GM21576 (cell line): Measurements from ENCODE around the gene PCTP.

Experiments used
- ATAC-seq: cut with Tn5 transposase; IDR thresholded peaks from one replicate; pipeline ENCODE4 v1.9.1; 2021; ENCODE audit warnings: mild to moderate bottlenecking, moderate library complexity; ENCODE audit not compliant: unreplicated experiment

Gene PCTP

DNA sequence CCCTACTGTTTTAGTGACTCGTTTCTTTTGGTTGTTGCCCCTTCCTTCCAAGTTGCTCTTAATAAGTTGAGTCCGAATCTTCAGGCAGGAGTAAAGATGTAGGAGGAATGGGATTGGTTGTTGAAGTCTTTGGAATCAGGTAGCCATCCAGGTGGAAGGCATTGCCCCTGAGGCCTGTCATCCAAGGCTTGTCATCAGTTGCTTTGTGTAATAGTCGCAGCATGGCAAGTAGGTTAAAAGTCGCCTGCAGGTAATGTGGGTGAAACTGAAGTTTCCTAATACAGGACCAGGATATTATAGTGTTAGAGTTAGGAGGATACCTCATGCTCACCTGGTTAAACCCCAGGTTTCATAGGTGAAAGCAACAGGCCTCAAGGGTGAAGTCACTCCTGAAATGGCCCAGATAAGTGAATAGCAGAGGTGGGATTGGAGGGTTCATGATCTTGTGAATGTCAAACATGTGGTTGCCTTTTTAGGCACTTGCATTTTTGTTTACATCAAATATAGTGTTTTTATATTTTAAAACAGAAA is 934 bp downstream of the PCTP start:
- no peak for ATAC-seq

DNA sequence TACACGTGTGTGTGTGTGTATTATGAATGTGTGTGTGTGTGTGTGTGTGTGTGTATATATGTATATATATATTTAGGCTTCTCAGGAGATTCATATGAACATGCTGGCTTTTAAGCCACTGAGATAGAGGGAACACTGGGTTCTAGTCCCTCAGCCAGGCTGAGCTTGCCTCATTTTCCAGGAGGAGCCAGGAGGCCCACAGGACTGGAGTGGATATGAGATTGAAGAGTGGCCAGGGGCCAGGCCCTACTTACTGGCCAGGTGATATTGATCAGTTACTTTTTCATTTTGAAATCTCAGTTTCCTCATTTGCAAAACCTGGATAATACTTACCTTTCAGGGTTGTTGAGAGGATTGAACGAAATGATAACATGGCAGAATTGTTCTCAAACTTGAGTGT is 5.8 kb downstream of the PCTP start:
- ATAC-seq: no peak

DNA sequence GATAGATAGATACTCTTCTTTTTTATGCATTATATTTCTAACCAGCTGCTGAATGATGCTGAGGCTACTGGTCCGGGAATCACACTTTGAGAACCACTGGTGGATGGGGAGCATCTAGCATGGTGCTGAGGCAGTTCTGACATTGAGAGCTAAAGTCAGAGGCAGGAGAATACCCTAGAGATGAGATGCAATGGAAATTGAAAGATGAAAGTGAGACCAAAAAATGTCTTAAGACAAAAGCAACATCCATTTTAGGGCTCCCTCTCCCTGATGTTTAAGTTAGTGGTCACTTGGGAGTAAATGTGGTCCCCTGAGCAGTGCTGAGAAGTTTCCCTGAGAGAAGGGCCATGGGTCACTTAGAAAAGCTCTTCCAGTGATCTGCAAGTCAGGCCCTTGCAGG is 6.8 kb downstream of the PCTP start:
- ATAC-seq: peak; percentile 58

DNA sequence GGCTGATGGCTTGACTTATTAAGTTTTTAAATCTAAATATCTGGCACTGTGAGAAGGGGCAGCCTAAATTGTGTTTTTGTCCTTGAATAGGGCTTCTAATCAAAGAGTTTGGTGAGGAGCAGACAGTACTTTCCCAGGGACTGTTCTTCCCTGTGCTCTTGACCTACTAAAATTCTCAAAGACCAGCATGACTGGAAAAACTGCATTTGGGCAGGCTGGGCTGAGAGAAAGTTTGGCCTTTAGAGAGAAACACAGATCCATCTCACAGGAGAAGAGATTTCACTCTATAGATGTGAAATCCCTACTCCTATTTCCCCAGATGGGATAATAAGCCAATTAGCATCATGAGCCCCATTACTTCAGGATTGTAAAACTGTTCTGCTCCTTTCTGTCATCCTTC is 7.3 kb downstream of the PCTP start:
- no peak for ATAC-seq

DNA sequence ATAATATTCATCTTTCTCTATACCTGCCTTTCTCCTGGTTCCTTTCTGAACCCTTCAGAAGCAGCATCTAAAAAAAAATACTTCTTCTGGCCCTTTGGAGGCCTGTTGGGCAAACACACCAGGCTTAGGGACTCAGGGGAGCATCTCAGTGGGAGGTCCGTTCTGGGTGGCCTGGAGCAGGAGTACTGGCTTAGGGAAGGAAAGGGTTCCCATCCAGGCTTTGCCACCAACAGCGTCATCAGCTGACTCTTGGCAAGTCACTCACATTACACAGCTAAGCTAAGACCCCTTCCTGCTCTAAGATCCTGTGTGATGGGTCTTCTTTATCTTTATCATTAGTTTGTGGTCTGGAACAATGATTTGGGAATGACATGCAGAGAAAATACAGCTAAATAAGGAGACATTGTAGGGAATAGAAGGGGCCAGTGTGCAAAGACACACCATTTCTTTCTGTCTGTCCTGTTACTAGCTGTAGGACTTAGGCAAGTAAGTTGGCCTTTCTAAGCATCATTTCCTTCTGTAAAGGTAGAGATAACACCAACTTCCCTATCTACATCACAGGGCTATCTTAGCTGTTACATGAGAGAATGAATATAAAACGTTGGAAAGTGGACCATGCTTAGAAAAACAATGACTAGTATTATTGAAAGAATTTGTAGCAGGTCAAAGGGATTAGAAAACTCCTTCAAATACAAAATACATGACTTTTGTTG is 9.9 kb downstream of the PCTP start:
- ATAC-seq: no peak

DNA sequence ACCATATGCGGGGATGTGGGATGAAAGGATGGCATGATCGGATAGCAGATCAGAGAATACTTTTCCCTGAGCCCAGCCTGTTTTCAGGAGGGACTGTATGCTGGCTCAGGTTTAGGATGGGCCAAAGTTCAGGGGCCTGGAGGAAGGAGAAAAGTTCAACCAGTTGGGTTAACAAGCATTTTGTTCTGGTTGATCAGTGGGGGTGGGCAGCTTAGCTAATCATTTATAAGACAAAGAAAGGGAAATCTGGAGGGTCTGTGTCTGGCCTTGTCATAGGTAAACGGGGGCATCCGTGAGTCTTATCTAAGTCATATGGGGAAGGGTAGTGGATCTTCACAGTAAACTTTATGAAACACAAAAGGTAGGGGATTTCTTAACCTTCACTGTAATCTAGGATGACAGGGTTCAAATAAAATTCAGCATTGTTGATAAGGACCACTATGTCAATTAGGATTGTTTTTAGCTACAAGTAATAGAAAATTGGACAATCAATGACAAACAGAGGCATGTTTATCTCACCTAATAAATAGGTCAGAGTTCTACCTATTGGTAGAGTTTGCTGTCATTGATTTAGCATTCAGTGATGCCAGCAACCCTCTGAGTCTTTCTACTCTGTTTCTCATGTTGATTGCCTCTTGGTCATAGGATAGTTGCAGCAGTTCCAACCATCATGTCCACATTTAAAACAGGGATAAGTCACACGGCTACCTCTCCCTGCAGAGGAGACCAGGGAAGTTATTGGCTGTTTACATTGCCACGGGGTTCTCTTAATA is 11.4 kb downstream of the PCTP start:
- no peak for ATAC-seq

DNA sequence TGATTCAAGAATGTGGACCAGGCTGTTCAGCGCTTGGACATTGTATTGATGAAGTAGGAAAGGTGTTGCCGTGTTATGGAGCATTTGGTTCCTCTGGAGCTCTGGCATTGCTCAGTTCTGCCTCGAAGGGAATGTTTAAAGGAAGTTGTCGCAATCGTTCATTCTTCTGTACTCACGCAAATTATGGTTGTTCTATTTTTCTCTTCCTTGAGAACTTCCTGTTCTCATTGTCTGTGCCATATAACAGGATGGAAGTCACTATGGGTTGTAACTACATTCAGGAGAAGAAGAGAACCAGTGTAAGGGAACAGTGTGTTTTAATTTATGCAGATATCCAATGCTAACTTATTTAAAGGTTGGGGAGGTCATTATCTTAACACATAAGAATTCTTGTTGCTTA is 13.0 kb downstream of the PCTP start:
- no peak for ATAC-seq

DNA sequence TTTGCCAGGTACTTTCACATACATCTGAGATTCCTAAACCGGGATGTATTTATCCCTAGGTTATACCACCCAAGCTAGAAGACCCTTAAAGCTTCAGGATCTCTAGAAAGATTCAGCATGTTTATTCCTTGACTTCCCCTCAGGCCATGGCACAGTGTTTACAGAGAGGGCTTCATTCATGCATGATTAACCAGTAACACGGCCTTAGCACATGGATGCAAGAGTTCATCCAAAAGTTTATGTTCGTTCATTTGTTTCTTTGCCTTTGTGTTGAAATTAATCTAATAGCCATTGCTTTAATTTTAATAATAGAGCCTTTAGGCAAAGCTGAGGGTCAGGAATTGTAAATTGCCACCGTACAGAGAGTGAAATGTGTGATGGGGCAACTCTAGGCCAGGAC is 13.8 kb downstream of the PCTP start:
- ATAC-seq: no peak

DNA sequence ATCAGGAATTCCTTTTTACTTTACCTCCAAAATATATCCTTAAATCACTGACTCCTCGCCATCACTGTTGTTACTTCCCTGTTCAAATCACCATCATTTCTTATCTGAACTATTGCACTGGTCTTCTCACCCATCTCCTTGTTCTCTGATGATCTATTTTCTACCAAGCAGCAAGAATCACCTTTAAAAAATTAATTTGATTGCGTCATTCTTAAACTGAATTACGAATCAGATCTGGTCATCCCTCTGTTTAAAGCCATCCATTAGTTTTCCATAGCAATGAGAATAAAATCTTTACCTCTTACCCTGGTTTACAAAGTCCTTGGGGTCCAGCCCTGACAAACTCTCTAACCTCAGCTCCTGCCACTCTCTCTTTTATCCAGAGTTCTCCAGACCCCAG is 14.6 kb downstream of the PCTP start:
- no peak for ATAC-seq

DNA sequence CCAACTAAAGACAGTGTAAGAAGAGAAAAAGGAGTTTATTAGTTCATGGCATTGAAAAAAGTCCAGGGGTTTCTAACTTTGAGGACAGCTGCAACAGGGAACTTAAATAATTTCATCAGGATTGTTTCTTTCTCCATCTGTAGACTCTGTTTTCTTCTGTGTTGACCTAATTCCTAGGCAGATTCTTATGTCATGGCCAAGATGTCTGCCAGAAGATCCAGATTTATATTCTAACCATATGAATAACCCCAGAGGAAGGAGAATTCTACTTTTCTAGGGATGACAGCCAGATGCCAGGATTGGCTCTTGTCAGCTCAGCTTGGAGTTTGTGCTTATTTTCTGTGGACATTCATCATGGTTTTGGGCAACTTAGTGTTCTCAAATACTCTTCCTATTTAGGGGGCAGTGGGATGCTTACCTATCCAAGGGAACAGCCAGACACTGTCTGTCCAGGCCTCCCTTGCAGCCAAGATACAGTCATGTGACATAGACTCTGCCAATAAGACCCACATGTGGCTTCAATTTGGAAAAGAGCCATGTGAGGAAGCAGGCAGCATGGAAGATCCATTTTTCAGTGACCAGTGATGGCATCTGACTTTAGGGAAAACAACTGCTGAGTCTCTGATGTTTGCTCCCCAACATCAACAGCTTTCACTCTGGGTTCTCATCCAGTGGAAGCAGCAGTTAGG is 18.2 kb downstream of the PCTP start:
- ATAC-seq: no peak

DNA sequence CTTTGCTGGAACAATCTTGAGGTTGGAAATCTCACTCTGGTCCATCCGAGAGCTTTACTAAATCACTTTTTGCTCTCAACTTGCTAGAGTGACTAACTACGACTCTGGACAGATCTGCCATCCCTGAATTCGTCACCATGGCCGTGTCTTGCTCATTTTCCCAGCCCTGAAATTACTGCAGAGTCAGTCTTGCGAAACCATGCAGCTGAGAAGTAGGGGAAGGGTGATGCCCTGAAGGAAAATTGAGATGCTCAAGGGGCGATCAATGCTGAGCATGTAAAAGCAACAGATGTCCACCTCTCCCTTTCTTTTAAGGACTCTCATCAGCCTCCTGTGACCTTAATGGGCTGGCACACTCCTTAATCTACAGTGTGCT is 18.8 kb downstream of the PCTP start:
- no peak for ATAC-seq

DNA sequence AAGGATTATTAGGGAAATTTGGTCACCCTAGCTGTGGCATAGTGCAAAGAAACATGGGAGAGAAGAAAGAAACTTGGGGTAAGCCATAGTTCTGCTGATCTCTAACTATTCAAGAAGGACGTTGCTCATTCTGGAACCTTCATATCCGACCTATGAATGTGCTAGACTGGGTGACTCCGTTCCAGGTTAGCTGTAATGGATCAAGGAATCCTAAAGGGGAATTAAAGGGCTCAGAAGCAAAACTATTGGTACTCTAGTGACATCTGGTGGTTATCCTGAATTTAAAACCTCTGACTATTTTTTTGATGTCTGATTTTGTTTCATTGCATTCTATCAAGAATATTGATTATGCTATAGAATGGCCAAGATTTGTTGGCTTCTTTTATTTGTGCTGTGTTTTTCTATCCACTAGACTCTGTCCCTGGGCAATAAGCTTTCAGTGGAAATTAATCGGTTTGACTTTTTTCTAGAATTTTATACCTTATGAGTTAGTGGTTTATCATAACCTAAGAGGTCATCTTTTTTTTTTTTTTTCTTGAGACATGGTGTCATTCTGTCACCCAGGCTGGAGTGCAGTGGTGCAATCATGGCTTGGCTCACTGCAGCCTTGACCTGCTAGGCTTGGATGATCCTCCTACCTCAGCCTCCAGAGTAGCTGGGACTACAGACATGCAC is 19.5 kb downstream of the PCTP start:
- no peak for ATAC-seq

DNA sequence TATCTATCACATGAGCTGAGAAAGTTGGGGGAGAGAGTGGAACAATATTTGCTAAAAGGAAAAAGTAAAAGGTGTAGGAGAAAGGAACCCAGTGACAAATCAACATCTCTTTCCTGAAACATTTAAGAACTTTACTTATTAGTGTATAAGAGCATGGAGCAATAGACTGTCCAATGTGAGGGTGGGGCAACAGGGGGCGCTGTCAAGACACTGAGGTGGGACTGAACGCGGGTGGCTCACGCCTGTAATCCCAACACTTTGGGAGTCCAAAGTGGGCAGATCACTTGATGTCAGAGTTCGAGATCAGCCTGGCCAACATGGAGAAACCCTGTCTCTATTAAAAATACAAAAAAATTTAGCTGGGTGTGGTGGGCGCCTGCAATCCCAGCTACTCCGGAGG is 21.2 kb downstream of the PCTP start:
- no peak for ATAC-seq

DNA sequence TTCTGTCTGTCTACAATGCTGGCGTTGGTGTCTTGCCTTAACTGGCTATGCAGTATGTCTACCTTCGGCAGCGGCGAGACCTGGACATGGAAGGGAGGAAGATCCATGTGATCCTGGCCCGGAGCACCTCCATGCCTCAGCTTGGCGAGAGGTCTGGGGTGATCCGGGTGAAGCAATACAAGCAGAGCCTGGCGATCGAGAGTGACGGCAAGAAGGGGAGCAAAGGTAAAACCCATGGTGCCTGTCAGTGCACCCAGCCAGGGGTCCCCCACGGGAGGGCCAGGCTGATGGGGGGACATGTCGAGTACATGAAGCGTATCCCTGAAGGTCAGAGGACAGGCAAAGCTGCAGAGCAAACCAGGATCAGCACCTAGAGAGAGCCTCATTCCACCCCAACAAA is 22.8 kb downstream of the PCTP start:
- no peak for ATAC-seq

DNA sequence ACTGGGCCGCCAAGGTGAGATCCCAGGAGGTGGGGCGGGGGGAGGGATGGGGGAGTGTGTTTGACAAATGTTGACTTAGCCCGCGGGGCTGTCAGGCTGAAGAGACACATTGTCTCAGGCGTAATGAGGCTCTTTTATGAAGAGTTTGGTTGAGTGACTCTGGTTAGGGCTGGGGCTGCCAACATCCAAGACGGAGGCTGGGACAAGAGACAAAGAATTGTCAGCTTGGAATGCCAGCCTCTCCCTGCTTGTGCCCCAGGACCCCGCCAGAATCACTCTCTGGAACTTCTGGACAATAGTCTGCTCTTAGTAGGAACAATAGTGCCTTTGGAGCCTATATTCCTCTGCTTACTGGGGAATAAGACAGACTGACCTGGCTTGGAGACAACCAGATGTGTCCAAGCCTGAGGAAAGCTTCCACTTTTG is 24.0 kb downstream of the PCTP start:
- ATAC-seq: no peak

DNA sequence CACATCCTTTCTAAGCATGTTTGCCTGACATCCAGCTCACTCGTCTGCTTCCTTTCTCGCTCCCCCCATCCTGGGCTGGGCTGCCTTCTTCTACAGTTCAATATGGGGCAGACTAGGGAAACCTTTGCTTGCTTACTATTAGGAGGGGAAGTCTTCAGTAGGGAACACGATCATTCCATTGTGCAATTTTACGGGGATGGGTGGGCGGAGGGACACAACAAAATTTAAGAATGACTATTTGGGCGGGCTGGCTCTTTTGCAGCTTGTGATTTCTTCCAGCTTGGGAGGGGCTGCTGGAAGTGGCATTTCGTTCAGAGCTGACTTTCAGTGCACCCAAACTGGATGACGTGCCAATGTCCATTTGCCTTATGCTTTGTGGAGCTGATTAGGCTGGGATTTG is 25.4 kb downstream of the PCTP start:
- ATAC-seq: no peak

DNA sequence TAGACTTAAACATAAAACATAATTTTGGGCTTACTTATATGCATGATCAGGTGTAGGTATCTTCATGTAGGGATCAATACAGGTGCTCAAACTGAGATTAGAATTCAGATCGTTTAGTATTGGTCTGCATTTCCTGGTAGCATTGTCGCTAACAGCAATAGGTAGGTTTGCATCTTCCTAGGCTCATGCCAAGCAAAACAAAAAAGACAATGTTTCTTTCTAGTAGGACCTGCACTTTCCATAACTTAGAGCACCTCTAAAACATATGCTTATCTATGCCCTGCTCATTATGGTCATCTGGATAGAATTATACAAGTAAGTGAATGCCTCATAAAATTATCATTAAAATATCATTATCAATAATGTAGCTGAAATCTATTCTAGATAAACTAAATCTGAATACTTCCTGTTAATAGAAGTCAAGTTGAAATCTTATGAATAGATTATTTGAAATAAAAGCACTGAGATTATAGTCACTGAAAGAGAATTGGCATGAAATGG is 26.7 kb downstream of the PCTP start:
- ATAC-seq: no peak

DNA sequence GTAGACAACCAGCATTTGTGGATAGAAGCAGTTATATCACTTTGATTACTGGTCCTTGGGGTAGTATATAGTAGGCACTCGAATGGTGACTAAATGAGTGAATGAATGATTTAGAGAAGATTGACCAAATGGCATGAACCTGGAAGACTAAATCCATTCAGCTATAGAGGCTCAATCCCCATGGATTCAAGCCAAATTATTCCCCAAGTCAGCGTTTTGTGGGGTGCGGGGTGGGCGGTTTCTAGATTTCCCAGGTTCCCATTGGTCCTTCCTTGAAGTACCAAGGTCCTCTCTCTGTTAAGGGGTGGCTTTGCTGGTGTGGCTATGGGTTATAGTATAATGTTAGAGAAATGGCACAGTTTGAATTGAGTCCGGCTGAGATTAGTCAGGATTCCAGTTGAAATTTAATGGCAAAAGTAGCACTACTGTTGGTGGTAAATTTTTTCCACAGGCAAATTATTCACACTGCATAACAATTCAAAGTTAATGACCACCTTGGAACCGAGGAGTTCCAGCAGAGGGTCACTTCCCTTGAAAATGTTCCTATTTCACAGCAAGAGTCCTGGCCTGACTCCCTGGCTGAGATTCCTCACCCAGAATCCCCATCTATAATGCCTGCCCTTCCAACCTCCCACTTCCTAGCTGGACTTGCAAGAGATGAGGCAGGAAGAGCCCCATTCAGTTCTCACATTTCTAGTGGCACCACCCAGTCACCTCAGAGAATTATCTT is 27.7 kb downstream of the PCTP start:
- no peak for ATAC-seq

DNA sequence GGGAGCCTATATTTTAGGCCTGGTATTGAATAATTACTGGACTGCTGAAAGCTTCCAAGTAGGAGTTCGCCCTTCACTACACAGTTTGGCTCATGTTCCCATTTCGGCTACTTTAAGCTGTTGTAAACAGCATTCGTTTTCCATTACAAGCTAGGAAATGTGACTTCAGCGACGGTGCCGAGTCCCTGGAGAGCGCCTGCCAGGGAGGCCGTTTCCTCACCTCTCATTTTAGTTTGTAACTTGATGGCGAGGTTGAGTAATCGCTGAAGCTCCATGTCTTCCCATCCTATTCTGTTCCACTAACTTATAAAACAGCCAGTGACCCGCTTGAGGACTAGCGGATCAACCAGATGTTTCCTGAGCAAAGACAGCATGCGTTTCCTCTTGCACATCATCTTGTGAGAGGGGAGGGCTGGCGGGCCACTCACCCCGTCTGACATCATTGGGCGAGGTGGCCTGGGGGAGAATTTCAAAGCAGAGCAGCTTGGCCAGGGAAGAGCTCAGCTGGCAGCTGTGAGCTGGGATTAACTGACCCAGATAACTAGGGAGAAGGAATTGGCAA is 32.9 kb downstream of the PCTP start:
- no peak for ATAC-seq

DNA sequence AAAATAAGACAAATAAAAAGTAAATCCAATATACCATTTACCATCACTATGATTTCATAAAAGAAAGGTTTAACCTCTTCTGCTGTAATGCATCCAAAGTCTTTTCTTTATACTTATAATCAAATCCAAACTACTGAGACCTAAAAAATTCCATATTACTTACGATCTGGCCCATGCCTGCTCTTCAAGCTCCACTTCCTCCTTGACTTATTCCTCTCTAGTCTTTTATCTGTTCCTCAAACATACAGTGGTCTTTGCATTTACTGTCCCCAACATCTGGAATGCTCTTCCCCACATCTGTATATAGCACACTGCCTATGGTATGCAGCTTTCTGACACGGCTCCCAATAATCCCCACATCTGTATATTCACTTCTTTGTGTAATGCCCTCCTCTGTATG is 33.8 kb downstream of the PCTP start:
- ATAC-seq: no peak
